ENCODE data around the gene FAM3A.

DNA sequence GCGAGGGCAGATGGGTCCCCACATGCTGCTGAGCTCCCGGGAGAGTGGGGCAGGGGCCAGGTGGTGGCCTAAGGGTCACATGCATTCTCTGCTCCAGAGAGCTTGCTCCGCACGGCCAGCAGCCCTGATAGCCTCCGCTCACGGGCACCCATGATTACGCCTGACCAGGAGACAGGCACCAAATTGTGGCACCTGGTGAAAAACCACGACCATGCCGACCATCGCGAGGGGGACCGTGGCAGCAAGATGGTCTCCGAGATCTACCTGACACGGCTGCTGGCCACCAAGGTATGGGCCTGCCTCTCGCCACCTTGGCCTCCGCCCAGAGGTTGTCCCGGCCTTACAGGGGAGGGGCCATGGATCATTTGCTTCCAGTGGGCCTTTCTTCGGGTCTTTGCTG lies 46.2 kb downstream of the FAM3A start:
- TF ChIP-seq EZH2phosphoT487 (IDR thresholded peaks at IDR 0.05; ENCODE audit: borderline replicate concordance) (no peak), CTCF (conservative IDR thresholded peaks at IDR 0.05; ENCODE audit: low read length) (no peak)

Data from Loucy (cell line).